OCI-LY1 (cell line): Measurements from ENCODE around the gene ZBTB8A.
"Not testable (repeated sequence)": the region's sequence is repeated elsewhere in the genome, so short reads cannot be mapped to it uniquely, and the experiment has no call there.

Source experiments
- H2AFZ ChIP-seq: fragments of 200-600 bp; sonication (generic), shearing (Covaris generic); 2 replicates; pipeline ENCODE4 v1.6.0; 2014; ENCODE audit warnings: antibody characterized with exemption, mild to moderate bottlenecking, low read length
- H3F3A ChIP-seq: fragments of 200-600 bp; sonication (generic), shearing (Covaris generic); 2 replicates; pipeline ENCODE4 v1.6.0; 2014; ENCODE audit warnings: mild to moderate bottlenecking, antibody characterized with exemption, low read length, moderate library complexity; ENCODE audit not compliant: insufficient read depth
- H3K27ac ChIP-seq: fragments of 200-600 bp; sonication (generic); 2 replicates; pipeline ENCODE4 v1.5.1; 2014; ENCODE audit warnings: low read length, mixed run types, mild to moderate bottlenecking, low read depth; ENCODE audit not compliant: poor library complexity, severe bottlenecking
- H3K27me3 ChIP-seq: fragments of 200-600 bp; sonication (generic); 2 replicates; pipeline ENCODE4 v1.6.0; 2014; ENCODE audit warnings: antibody characterized with exemption, mild to moderate bottlenecking, low read length, moderate library complexity; ENCODE audit not compliant: insufficient read depth
- H3K36me3 ChIP-seq: fragments of 200-600 bp; sonication (generic); 2 replicates; pipeline ENCODE4 v1.6.1; 2014; ENCODE audit warnings: mild to moderate bottlenecking, antibody characterized with exemption, low read length, moderate library complexity, mixed read lengths; ENCODE audit not compliant: insufficient read depth
- H3K4me1 ChIP-seq: fragments of 200-600 bp; sonication (generic); 2 replicates; pipeline ENCODE4 v1.5.1; 2014; ENCODE audit warnings: mild to moderate bottlenecking, low read length, moderate library complexity; ENCODE audit not compliant: insufficient read depth, severe bottlenecking
- H3K4me2 ChIP-seq: fragments of 200-600 bp; sonication (generic), shearing (Covaris generic); 2 replicates; pipeline ENCODE4 v1.6.1; 2014; ENCODE audit warnings: low read length
- H3K4me3 ChIP-seq: fragments of 200-600 bp; sonication (generic); 2 replicates; pipeline ENCODE4 v1.5.1; 2014; ENCODE audit warnings: low read length, low read depth, mild to moderate bottlenecking, mixed read lengths; ENCODE audit not compliant: poor library complexity, severe bottlenecking
- H3K79me2 ChIP-seq: fragments of 200-600 bp; shearing (Covaris generic); 2 replicates; pipeline ENCODE4 v1.6.1; 2016; ENCODE audit warnings: mixed run types, low read length, mixed read lengths; ENCODE audit not compliant: insufficient read depth
- H3K9ac ChIP-seq: fragments of 200-600 bp; sonication (generic), shearing (Covaris generic); 2 replicates; pipeline ENCODE4 v1.6.1; 2014; ENCODE audit warnings: mild to moderate bottlenecking, low read length, mixed read lengths
- H3K9me2 ChIP-seq: fragments of 200-600 bp; sonication (generic), shearing (Covaris generic); 2 replicates; pipeline ENCODE4 v1.6.1; 2014; ENCODE audit warnings: low read depth, mild to moderate bottlenecking, low read length, mixed read lengths
- H3K9me3 ChIP-seq: fragments of 200-600 bp; shearing (Covaris generic); 2 replicates; pipeline ENCODE4 v1.6.1; 2014; ENCODE audit warnings: low read length, mixed read lengths
- H4K20me1 ChIP-seq: fragments of 200-600 bp; sonication (generic), shearing (Covaris generic); 2 replicates; pipeline ENCODE4 v1.6.0; 2016; ENCODE audit warnings: mild to moderate bottlenecking, low read length; ENCODE audit not compliant: insufficient read depth
- CTCF ChIP-seq: fragments of 200-600 bp; sonication (generic), shearing (Covaris generic); IDR thresholded peaks from 2 replicates; pipeline ENCODE4 v1.5.1; 2017; ENCODE audit warnings: mild to moderate bottlenecking, antibody characterized with exemption, low read length, moderate library complexity, mixed read lengths
- EZH2 ChIP-seq: fragments of 200-600 bp; sonication (generic), shearing (Covaris generic); IDR thresholded peaks from 2 replicates; pipeline ENCODE4 v1.8.0; 2017; ENCODE audit warnings: borderline replicate concordance, mixed run types, mild to moderate bottlenecking, antibody characterized with exemption, low read length, moderate library complexity, mixed read lengths

Gene ZBTB8A

GRCh38 chr1:32623775-32624174, 84.5 kb downstream of the ZBTB8A start:
- no peak for TF ChIP-seq EZH2
- H3K4me3 ChIP-seq, result no peak overlapping the region
- H4K20me1 ChIP-seq, result no peaks in the 10 kb centered on the region
- no peaks in the 10 kb centered on the region for H3K9me2 ChIP-seq
- H3K4me1 ChIP-seq, result peaks cover 19% of the 10 kb centered on the region
- no peak overlapping the region for H3K4me2 ChIP-seq
- H3K9me3 ChIP-seq, result no peaks in the 10 kb centered on the region
- no peak overlapping the region for H3K27ac ChIP-seq
- H3K36me3 ChIP-seq, result peaks cover 43% of the 10 kb centered on the region
- H3F3A ChIP-seq, result no peaks in the 10 kb centered on the region
- no peak overlapping the region for H2AFZ ChIP-seq
- no peaks in the 10 kb centered on the region for H3K79me2 ChIP-seq
- no peaks in the 10 kb centered on the region for H3K27me3 ChIP-seq
- no peak overlapping the region for H3K9ac ChIP-seq

DNA sequence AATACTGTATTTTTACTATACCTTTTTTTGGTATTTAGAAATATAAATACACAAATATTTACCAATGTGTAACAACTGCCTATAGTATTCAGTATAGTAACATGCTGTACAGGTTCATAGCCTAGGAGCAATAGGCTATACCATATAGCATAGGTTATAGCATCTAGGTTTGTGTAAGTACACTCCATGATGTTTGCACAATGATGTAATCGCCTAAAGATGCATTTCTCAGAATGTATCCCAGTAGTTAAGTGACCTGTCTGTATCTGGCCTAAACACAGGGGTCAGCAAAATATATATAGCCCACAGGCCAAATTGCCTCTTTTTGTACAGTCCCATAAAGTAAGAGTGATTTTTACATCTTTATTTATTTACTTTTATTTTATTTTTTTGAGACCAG, 86.9 kb downstream of the ZBTB8A start:
- no peak overlapping the region for H3K4me3 ChIP-seq
- no peaks in the 10 kb centered on the region for H3K9me2 ChIP-seq
- no peak for TF ChIP-seq CTCF
- no peak for TF ChIP-seq EZH2
- H4K20me1 ChIP-seq, result no peaks in the 10 kb centered on the region
- H3K79me2 ChIP-seq, result no peaks in the 10 kb centered on the region
- H3K4me2 ChIP-seq, result no peak overlapping the region
- peaks cover 19% of the 10 kb centered on the region for H3K4me1 ChIP-seq
- H3K9me3 ChIP-seq, result no peaks in the 10 kb centered on the region
- H3K27me3 ChIP-seq, result no peaks in the 10 kb centered on the region
- no peak overlapping the region for H3K9ac ChIP-seq
- H3K36me3 ChIP-seq, result peaks cover 32% of the 10 kb centered on the region
- no peak overlapping the region for H2AFZ ChIP-seq
- no peak overlapping the region for H3K27ac ChIP-seq
- H3F3A ChIP-seq, result no peaks in the 10 kb centered on the region

GRCh38 chr1:32627596-32628162, 88.5 kb downstream of the ZBTB8A start:
- H3K4me3 ChIP-seq, result no peak overlapping the region
- H3K4me1 ChIP-seq, result peaks cover 19% of the 10 kb centered on the region
- peak overlapping the region; percentile 28 for H3K4me2 ChIP-seq
- H2AFZ ChIP-seq, result no peak overlapping the region
- H3K27ac ChIP-seq, result peak overlapping the region; percentile 74
- H3K9me3 ChIP-seq, result no peaks in the 10 kb centered on the region
- H3K9me2 ChIP-seq, result no peaks in the 10 kb centered on the region
- TF ChIP-seq EZH2, result no peak
- H4K20me1 ChIP-seq, result no peaks in the 10 kb centered on the region
- H3K79me2 ChIP-seq, result no peaks in the 10 kb centered on the region
- H3K36me3 ChIP-seq, result peaks cover 29% of the 10 kb centered on the region
- H3K27me3 ChIP-seq, result no peaks in the 10 kb centered on the region
- no peaks in the 10 kb centered on the region for H3F3A ChIP-seq
- no peak overlapping the region for H3K9ac ChIP-seq

DNA sequence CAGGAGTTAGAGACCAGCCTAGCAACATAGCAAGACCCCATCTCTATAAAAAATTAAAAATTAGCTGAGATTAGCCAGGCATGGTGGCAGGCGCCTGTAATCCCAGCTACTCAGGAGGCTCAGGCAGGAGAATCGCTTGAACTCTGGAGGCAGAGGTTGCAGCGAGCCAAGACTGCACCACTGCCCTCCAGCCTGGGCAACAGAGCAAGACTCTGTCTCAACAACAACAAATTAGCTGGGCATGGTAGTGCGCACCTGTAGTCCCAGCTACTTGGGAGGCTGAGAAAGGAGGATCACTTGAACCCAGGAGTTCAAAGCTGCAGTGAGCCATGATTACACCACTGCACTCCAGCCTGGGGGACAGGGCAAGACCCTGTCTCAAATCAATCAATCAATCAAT, 90.9 kb downstream of the ZBTB8A start:
- peaks cover 42% of the 10 kb centered on the region for H3K36me3 ChIP-seq
- H2AFZ ChIP-seq, H3K27ac ChIP-seq, H3K4me2 ChIP-seq, H4K20me1 ChIP-seq, H3F3A ChIP-seq, H3K4me3 ChIP-seq, H3K79me2 ChIP-seq, H3K9ac ChIP-seq, H3K9me2 ChIP-seq, H3K27me3 ChIP-seq, H3K9me3 ChIP-seq: not testable (repeated sequence)
- H3K4me1 ChIP-seq, result peaks cover 19% of the 10 kb centered on the region

DNA sequence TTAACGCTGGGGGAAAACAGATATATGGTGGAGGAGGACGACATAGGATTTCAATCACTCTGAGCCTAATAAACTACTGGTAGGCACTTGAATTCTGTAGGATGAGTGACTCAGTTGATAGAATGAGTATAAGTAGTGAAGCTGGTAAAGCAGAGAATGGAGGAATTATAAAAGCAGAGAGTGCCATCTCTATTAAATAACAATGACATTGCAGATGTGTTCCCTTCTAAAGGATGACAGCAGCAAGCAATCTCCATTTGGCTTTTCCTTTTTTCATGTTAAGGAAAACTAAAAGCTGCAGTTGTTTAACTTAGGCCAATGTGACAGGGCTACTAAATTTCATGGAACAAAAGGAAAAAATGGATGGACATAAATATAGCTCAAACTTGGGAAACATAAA, 93.6 kb downstream of the ZBTB8A start:
- peaks cover 33% of the 10 kb centered on the region for H3K36me3 ChIP-seq
- no peak overlapping the region for H3K4me3 ChIP-seq
- H3K4me2 ChIP-seq, result no peak overlapping the region
- no peak overlapping the region for H2AFZ ChIP-seq
- H3K9me2 ChIP-seq, result no peaks in the 10 kb centered on the region
- H3K9ac ChIP-seq, result no peak overlapping the region
- peaks cover 9% of the 10 kb centered on the region for H3K4me1 ChIP-seq
- TF ChIP-seq EZH2, result no peak
- no peak for TF ChIP-seq CTCF
- peaks cover 6% of the 10 kb centered on the region; the same call in 1 of the 2 replicates for H3K79me2 ChIP-seq
- peak overlapping the region; percentile 11 for H3K27ac ChIP-seq
- no peaks in the 10 kb centered on the region for H3K9me3 ChIP-seq
- no peaks in the 10 kb centered on the region for H4K20me1 ChIP-seq
- peaks cover 4% of the 10 kb centered on the region; the same call in 1 of the 2 replicates for H3F3A ChIP-seq
- no peaks in the 10 kb centered on the region for H3K27me3 ChIP-seq
